OCI-LY3 (cell line): Measurements from ENCODE around the gene PTCD3.

ENCODE experiments used
- H2AFZ ChIP-seq: fragments of 200-600, 300-600 bp; shearing (Covaris generic); 2 replicates; pipeline ENCODE4 v1.6.0; 2014; ENCODE audit warnings: antibody characterized with exemption, low read depth, low read length
- H3K27ac ChIP-seq: fragments of 200-600, 300-600 bp; sonication (generic); 2 replicates; pipeline ENCODE4 v1.5.1; 2014; ENCODE audit warnings: mild to moderate bottlenecking, low read length, moderate library complexity, mixed read lengths
- H3K27me3 ChIP-seq: fragments of 200-600, 300-600 bp; sonication (generic); 2 replicates; pipeline ENCODE4 v1.6.1; 2014; ENCODE audit warnings: low read depth, low read length, mixed read lengths
- H3K36me3 ChIP-seq: fragments of 200-600, 300-600 bp; sonication (generic); replicated peaks from 2 replicates; pipeline ENCODE3; 2014; ENCODE audit warnings: low read depth, low read length, mixed read lengths
- H3K4me1 ChIP-seq: fragments of 300-600, 200-600 bp; sonication (generic); 2 replicates; pipeline ENCODE4 v1.6.1; 2014; ENCODE audit warnings: low read length, mixed read lengths
- H3K4me2 ChIP-seq: fragments of 200-600, 300-600 bp; sonication (generic); 2 replicates; pipeline ENCODE4 v1.6.1; 2014; ENCODE audit warnings: low read length, mixed read lengths
- H3K4me3 ChIP-seq: fragments of 300-600, 200-600 bp; sonication (generic); 2 replicates; pipeline ENCODE4 v1.5.1; 2014; ENCODE audit warnings: antibody characterized with exemption, mild to moderate bottlenecking, low read length, moderate library complexity
- H3K79me2 ChIP-seq: fragments of 300-600, 200-600 bp; shearing (Covaris generic); 2 replicates; pipeline ENCODE4 v1.6.1; 2014; ENCODE audit warnings: mild to moderate bottlenecking, low read length, mixed read lengths
- H3K9ac ChIP-seq: fragments of 300-600, 200-600 bp; shearing (Covaris generic); 2 replicates; pipeline ENCODE4 v1.6.0; 2014; ENCODE audit warnings: mild to moderate bottlenecking, low read length, moderate library complexity
- H3K9me3 ChIP-seq: fragments of 200-600, 300-600 bp; shearing (Covaris generic); 2 replicates; pipeline ENCODE4 v1.6.1; 2014; ENCODE audit warnings: low read length, mixed read lengths; ENCODE audit not compliant: insufficient read depth
- H4K20me1 ChIP-seq: fragments of 200-600, 300-600 bp; sonication (generic); 2 replicates; pipeline ENCODE4 v1.6.1; 2016; ENCODE audit warnings: low read length, mixed read lengths; ENCODE audit not compliant: insufficient read depth
- CTCF ChIP-seq: fragments of 200-600, 300-600 bp; sonication (generic); IDR thresholded peaks from 2 replicates; pipeline ENCODE4 v1.5.1; 2014; ENCODE audit warnings: antibody characterized with exemption, low read length, low read depth
- EZH2phosphoT487 ChIP-seq: fragments of 200-600 bp; shearing (Covaris generic); IDR thresholded peaks from 2 replicates; pipeline ENCODE4 v1.6.1; 2018; ENCODE audit warnings: antibody characterized with exemption, mixed run types, low read depth

The PTCD3 gene

GRCh38 chr2:86082756-86083155 is 23.3 kb upstream of the PTCD3 start:
- no peaks in the 10 kb centered on the region for H3K27me3 ChIP-seq
- no peaks in the 10 kb centered on the region for H4K20me1 ChIP-seq
- no peak overlapping the region for H3K4me2 ChIP-seq
- H3K27ac ChIP-seq = no peak overlapping the region
- TF ChIP-seq CTCF (no peak), EZH2phosphoT487 (no peak)
- peaks cover 47% of the 10 kb centered on the region for H3K36me3 ChIP-seq
- H3K9ac ChIP-seq = no peak overlapping the region
- no peak overlapping the region for H3K4me3 ChIP-seq
- peaks cover 24% of the 10 kb centered on the region for H3K4me1 ChIP-seq
- H3K79me2 ChIP-seq = no peaks in the 10 kb centered on the region; the same call in 1 of the 2 replicates
- no peaks in the 10 kb centered on the region for H3K9me3 ChIP-seq
- no peak overlapping the region for H2AFZ ChIP-seq

GRCh38 chr2:86087936-86088850 is 17.8 kb upstream of the PTCD3 start:
- no peaks in the 10 kb centered on the region for H3K9me3 ChIP-seq
- H4K20me1 ChIP-seq = no peaks in the 10 kb centered on the region
- TF ChIP-seq CTCF (peak; percentile 53), EZH2phosphoT487 (no peak)
- no peak overlapping the region for H3K4me3 ChIP-seq
- no peak overlapping the region for H3K9ac ChIP-seq
- H3K27me3 ChIP-seq = no peaks in the 10 kb centered on the region
- H3K27ac ChIP-seq = no peak overlapping the region
- H3K36me3 ChIP-seq = peaks cover 46% of the 10 kb centered on the region
- H2AFZ ChIP-seq = no peak overlapping the region
- peaks cover 5% of the 10 kb centered on the region; the same call in 1 of the 2 replicates for H3K79me2 ChIP-seq
- no peaks in the 10 kb centered on the region for H3K4me1 ChIP-seq
- no peak overlapping the region for H3K4me2 ChIP-seq

- Histone ChIP-seq H3K4me1 (no peaks in the 10 kb centered on the region), H3K27ac (no peak overlapping the region), H3K27me3 (no peaks in the 10 kb centered on the region), H3K4me2 (no peak overlapping the region), H3K9me3 (no peaks in the 10 kb centered on the region), H4K20me1 (no peaks in the 10 kb centered on the region), H3K36me3 (peaks cover 51% of the 10 kb centered on the region), H3K9ac (no peak overlapping the region), H3K4me3 (no peak overlapping the region), H2AFZ (no peak overlapping the region), H3K79me2 (peaks cover 51% of the 10 kb centered on the region)
- TF ChIP-seq CTCF (no peak), EZH2phosphoT487 (no peak)
Measured at GRCh38 chr2:86094229-86094628, 11.8 kb upstream of the PTCD3 start.

- no peaks in the 10 kb centered on the region for H3K27me3 ChIP-seq
- no peak overlapping the region for H3K4me2 ChIP-seq
- H3K9me3 ChIP-seq = no peaks in the 10 kb centered on the region
- TF ChIP-seq CTCF (no peak), EZH2phosphoT487 (no peak)
- no peak overlapping the region for H2AFZ ChIP-seq
- H3K9ac ChIP-seq = no peak overlapping the region
- peaks cover 58% of the 10 kb centered on the region for H3K36me3 ChIP-seq
- no peaks in the 10 kb centered on the region for H4K20me1 ChIP-seq
- H3K4me3 ChIP-seq = no peak overlapping the region
- peaks cover 77% of the 10 kb centered on the region for H3K79me2 ChIP-seq
- no peaks in the 10 kb centered on the region for H3K4me1 ChIP-seq
- H3K27ac ChIP-seq = no peak overlapping the region
Measured at GRCh38 chr2:86097114-86097896, 8.7 kb upstream of the PTCD3 start.
